Upper lobe of right lung (tissue), 1 donor: ENCODE results near the gene IQGAP1. TPM values are rescaled to one million over a fixed set of nuclear protein-coding genes. Genes with fewer than 3 reads are reported as not detected.

ENCODE experiments used
- ATAC-seq: fragments of 200-7000 bp; cut with Tn5 transposase; one replicate; pipeline ENCODE4 v1.9.1; 2020; ENCODE audit warnings: mild to moderate bottlenecking, moderate library complexity
- DNase-seq: peaks from one replicate; pipeline ENCODE4 v3.0.0-alpha.2; 2020
- H3K27ac ChIP-seq: fragments of 200-600 bp; one replicate; pipeline ENCODE4 v1.8.0; 2022
- H3K27me3 ChIP-seq: fragments of 200-600 bp; one replicate; pipeline ENCODE4 v1.8.0; 2022; ENCODE audit warnings: mild to moderate bottlenecking
- H3K36me3 ChIP-seq: fragments of 200-600 bp; one replicate; pipeline ENCODE4 v1.8.0; 2022
- H3K4me1 ChIP-seq: fragments of 200-600 bp; one replicate; pipeline ENCODE4 v1.8.0; 2022
- H3K4me3 ChIP-seq: fragments of 200-600 bp; one replicate; pipeline ENCODE4 v1.8.0; 2022; ENCODE audit warnings: mild to moderate bottlenecking
- H3K9me3 ChIP-seq: fragments of 200-600 bp; one replicate; pipeline ENCODE4 v1.8.0; 2022
- intact Hi-C: fragments of 100-400 bp; cut with DNase I; formaldehyde crosslinking; loops from one replicate; pipeline ENCODE4 v1.11.0; 2022
- total RNA-seq: library from RNA; stranded (reverse); fragmentation: NEBNext Ultra II Directional; extraction: Animal tissue kit (Norgen Biotek cat#: 25700); gene quantifications from one replicate; pipeline ENCODE4 v1.2.1, GENCODE V29; 2021
- TF ChIP-seq, protein P1 (sequence below): fragments of 200-600 bp; IDR thresholded peaks from one replicate; pipeline ENCODE4 v1.8.0; 2022; ENCODE audit warnings: antibody characterized with exemption
- donor health status: DM: no; HTN: yes; CAD: no; lungs with severe emphysema.

IQGAP1 gene
- total RNA-seq, 1 donor from 2014 or later = 256 TPM

DNA sequence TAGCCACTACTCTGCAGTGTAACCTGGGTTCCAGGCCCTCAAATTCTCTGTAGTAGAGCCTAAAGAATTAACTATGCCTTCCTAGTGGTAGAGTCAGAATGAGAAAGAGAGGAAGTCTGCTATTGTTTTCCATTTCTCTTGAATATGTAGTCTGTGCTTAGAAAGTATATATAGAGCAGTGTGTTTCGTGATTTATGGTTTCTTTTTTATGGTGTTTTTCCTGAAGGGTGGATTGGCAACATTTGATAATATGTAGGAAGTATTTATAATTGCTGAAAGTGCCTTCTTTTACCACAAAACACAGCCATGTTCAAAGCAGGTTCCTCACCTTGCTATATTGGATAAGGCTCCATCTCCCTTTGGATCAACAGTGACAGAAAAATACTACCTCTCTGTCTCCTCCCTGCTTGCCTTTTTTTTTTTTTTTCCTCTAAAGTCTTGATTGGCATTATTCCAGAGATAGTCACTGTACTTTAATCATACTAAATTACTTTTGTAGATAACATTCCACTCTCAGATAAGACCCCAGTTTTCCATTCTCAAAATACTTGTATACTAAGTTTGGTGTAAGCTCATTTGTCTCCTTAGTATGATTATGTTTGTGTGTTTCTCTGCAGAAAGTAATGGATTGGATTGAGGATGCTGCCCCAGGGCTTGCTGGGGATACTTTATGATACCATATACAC is 47.8 kb downstream of the IQGAP1 start:
- Histone ChIP-seq H3K27me3 (no peaks in the 10 kb centered on the region), H3K36me3 (peaks cover 58% of the 10 kb centered on the region), H3K27ac (no peak overlapping the region), H3K9me3 (no peaks in the 10 kb centered on the region), H3K4me3 (no peak overlapping the region), H3K4me1 (peaks cover 17% of the 10 kb centered on the region)
- ATAC-seq = no peak
- TF ChIP-seq, protein P1, sequence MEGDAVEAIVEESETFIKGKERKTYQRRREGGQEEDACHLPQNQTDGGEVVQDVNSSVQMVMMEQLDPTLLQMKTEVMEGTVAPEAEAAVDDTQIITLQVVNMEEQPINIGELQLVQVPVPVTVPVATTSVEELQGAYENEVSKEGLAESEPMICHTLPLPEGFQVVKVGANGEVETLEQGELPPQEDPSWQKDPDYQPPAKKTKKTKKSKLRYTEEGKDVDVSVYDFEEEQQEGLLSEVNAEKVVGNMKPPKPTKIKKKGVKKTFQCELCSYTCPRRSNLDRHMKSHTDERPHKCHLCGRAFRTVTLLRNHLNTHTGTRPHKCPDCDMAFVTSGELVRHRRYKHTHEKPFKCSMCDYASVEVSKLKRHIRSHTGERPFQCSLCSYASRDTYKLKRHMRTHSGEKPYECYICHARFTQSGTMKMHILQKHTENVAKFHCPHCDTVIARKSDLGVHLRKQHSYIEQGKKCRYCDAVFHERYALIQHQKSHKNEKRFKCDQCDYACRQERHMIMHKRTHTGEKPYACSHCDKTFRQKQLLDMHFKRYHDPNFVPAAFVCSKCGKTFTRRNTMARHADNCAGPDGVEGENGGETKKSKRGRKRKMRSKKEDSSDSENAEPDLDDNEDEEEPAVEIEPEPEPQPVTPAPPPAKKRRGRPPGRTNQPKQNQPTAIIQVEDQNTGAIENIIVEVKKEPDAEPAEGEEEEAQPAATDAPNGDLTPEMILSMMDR = no peak
- intact Hi-C loops = no loop called here
- DNase-seq = no peak

DNA sequence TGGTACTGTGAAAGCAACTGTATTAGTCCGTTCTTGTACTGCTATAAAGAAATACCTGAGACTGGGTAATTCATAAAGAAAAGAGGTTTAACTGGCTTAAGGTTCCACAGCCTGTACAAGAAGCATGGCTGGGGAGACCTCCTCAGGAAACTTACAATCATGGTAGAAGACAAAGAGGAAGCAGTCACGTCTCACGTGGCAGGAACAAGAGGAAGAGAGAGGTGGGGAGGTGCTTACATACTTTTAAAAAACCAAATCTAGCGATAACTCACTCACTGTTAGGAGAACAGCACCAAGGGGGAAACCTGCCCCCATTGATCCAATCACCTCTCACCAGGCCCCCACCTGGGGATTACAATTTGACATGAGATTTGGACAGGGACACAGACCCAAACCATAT is 48.9 kb downstream of the IQGAP1 start:
- DNase-seq (no peak), ATAC-seq (no peak)
- Histone ChIP-seq H3K27me3 (no peaks in the 10 kb centered on the region), H3K4me1 (peaks cover 12% of the 10 kb centered on the region), H3K4me3 (no peak overlapping the region), H3K9me3 (no peaks in the 10 kb centered on the region), H3K36me3 (peaks cover 70% of the 10 kb centered on the region), H3K27ac (no peak overlapping the region)
- TF ChIP-seq, protein P1 = no peak
- intact Hi-C loops = no loop called here

DNA sequence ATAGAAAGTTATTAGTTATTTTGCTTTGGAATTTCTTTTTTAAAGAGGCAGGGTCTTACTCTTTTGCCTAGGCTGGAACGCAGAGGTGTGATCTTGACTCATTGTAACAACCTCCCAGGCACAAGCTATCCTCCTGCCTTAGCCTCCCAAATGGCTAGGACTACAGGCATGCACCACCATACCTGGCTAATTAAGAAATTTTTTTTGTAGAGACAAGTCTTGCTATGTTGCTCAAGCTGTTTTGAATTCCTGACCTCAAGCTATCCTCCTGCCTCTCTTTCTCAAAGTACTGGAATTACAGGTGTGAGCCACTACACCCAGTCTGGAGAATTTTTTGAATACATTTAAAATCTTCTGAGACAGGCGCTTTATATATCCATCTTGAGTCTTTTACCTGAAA is 49.5 kb downstream of the IQGAP1 start:
- Histone ChIP-seq H3K36me3 (peaks cover 70% of the 10 kb centered on the region), H3K27ac (no peak overlapping the region)

DNA sequence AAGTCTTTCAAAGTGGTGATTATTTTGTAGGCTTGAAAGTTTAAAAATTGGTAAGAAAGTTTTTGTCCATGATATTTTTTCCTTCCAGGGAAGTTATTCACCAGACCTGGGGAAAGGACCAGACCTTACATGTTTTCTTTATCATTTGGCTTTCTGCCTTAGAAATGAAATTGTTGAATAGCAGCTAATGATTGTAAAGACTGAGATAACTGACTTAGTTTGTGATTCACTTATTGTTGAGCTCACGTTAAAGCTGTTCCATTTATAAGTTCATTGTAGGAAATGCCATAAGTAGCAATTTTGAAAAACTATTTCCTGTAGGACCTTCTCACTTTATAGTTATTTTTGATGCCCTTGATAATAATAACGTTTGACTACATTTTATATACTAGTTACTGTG is 51.9 kb downstream of the IQGAP1 start:
- DNase-seq (no peak), ATAC-seq (no peak)
- Histone ChIP-seq H3K36me3 (peaks cover 70% of the 10 kb centered on the region), H3K27me3 (no peaks in the 10 kb centered on the region), H3K9me3 (no peaks in the 10 kb centered on the region), H3K4me3 (no peak overlapping the region), H3K4me1 (peaks cover 8% of the 10 kb centered on the region), H3K27ac (no peak overlapping the region)
- TF ChIP-seq, protein P1 = no peak
- intact Hi-C loops = no loop called here

More for the DNA sequence above, 49.5 kb downstream of the IQGAP1 start:
- Histone ChIP-seq H3K27me3 (no peaks in the 10 kb centered on the region), H3K4me1 (peaks cover 8% of the 10 kb centered on the region), H3K4me3 (no peak overlapping the region), H3K9me3 (no peaks in the 10 kb centered on the region)
- ATAC-seq (no peak), DNase-seq (no peak)
- intact Hi-C loops = no loop called here
- TF ChIP-seq, protein P1 = no peak

DNA sequence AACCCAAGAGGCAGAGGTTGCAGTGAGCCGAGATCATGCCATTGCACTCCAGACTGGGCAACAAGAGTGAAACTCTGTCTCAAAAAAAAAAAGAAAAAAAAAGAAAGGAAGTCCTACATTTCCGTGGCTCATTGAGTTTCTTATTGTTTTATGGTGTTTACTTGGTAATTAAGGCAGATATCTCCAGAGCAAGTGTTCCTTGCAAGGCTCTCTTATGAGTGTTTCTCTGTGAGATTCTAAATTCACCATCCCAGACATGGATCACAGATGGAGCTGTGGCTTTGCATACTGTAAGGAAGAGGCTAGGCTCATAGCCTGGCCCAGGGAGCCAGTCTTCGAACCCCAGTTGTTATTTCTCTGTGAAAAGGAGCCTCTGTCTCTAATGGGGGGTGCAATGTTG is 53.0 kb downstream of the IQGAP1 start:
- TF ChIP-seq, protein P1 = no peak
- Histone ChIP-seq H3K9me3 (no peaks in the 10 kb centered on the region), H3K4me3 (no peak overlapping the region), H3K36me3 (peaks cover 71% of the 10 kb centered on the region), H3K4me1 (no peaks in the 10 kb centered on the region), H3K27me3 (no peaks in the 10 kb centered on the region), H3K27ac (no peak overlapping the region)
- intact Hi-C loops = no loop called here
- DNase-seq = no peak
- no peak for ATAC-seq

DNA sequence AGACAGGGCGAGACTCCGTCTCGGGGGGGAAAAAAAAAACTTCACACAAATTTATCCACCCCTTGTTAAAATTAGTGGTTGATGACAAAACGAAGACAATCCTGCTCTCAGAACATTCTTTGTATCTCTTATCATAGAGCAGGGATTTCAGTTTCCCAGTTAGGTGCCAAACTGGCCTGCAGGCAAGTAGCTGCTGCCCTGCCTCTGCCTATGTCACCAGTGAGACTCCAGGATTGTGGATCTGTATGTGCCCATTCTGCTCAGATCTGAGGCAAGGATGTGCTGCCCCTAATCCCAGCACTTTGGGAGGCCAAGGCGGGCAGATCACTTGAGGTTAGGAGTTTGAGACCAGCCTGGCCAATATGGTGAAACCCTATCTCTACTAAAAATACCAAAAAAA is 54.4 kb downstream of the IQGAP1 start:
- no peak overlapping the region for H3K27ac ChIP-seq
- no peaks in the 10 kb centered on the region for H3K4me1 ChIP-seq
- TF ChIP-seq, protein P1 = no peak
- H3K4me3 ChIP-seq = no peak overlapping the region
- H3K9me3 ChIP-seq = no peaks in the 10 kb centered on the region
- intact Hi-C loops = no loop called here
- DNase-seq = no peak
- peaks cover 85% of the 10 kb centered on the region for H3K36me3 ChIP-seq
- no peaks in the 10 kb centered on the region for H3K27me3 ChIP-seq
- ATAC-seq = no peak
